AG04449 (cell line): ENCODE measurements around the gene METRN.
"Not testable (repeated sequence)": the region's sequence is repeated elsewhere in the genome, so short reads cannot be mapped to it uniquely, and the experiment has no call there.

Experiments
- CTCF ChIA-PET: fragments of 350-600 bp; formaldehyde crosslinking; extraction: SDS; loops from one replicate; lab custom pipeline; 2021; ENCODE audit warnings: antibody characterized with exemption; lab: Yijun Ruan, JAX
- POLR2A ChIA-PET: fragments of 400-600, 350-600 bp; formaldehyde crosslinking; extraction: SDS; loops from one replicate; lab custom pipeline; 2020; ENCODE audit warnings: antibody characterized with exemption, inconsistent platforms; lab: Yijun Ruan, JAX
- DNase-seq: peaks from one replicate; pipeline ENCODE4 v3.0.0-alpha.2; 2010; ENCODE audit warnings: low read depth, low spot score
- H3K4me3 ChIP-seq: 2 replicates; pipeline ENCODE4 v1.5.1; 2011; ENCODE audit warnings: low read depth, mild to moderate bottlenecking, control low read depth, low read length
- TF ChIP-seq, protein P1 (sequence below): IDR thresholded peaks from one replicate; pipeline ENCODE4 v1.5.1; 2011; ENCODE audit warnings: mild to moderate bottlenecking, moderate library complexity, low read length, control low read depth, inconsistent platforms; ENCODE audit not compliant: insufficient read depth; ENCODE audit errors: missing control alignments

The METRN gene

DNA sequence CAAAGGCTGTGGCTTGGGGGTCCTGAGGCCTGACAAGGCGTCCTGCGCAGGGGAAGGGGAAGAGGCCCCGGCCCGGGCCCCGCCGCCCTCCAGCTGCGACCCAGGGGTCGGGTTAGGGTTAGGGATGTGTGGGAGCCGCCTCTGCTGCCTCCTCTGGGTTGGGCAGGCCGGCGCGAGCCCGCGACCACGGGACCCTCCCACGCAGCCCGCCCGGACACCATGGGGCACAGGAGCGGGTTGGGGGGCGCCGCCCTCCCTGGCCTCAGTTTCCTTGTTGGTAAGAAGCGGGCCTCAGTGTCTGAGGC is 25.5 kb downstream of the METRN start:
- no peak for DNase-seq
- TF ChIP-seq, protein P1, sequence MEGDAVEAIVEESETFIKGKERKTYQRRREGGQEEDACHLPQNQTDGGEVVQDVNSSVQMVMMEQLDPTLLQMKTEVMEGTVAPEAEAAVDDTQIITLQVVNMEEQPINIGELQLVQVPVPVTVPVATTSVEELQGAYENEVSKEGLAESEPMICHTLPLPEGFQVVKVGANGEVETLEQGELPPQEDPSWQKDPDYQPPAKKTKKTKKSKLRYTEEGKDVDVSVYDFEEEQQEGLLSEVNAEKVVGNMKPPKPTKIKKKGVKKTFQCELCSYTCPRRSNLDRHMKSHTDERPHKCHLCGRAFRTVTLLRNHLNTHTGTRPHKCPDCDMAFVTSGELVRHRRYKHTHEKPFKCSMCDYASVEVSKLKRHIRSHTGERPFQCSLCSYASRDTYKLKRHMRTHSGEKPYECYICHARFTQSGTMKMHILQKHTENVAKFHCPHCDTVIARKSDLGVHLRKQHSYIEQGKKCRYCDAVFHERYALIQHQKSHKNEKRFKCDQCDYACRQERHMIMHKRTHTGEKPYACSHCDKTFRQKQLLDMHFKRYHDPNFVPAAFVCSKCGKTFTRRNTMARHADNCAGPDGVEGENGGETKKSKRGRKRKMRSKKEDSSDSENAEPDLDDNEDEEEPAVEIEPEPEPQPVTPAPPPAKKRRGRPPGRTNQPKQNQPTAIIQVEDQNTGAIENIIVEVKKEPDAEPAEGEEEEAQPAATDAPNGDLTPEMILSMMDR = no peak
- H3K4me3 ChIP-seq = peak overlapping the region; percentile 73
- CTCF ChIA-PET = interaction anchor here (0.9 to 5.9 kb wide), 16 partner anchors 9 to 64 kb away, joined by 3 to 48 read pairs (median 7); partner anchors contain the start of genes CCDC78, HAGHL and WDR24
- POLR2A ChIA-PET = interaction anchor here (0.7 kb wide), 1 partner anchor 9 kb away, joined by 3 read pairs; no protein-coding TSS in a partner anchor

DNA sequence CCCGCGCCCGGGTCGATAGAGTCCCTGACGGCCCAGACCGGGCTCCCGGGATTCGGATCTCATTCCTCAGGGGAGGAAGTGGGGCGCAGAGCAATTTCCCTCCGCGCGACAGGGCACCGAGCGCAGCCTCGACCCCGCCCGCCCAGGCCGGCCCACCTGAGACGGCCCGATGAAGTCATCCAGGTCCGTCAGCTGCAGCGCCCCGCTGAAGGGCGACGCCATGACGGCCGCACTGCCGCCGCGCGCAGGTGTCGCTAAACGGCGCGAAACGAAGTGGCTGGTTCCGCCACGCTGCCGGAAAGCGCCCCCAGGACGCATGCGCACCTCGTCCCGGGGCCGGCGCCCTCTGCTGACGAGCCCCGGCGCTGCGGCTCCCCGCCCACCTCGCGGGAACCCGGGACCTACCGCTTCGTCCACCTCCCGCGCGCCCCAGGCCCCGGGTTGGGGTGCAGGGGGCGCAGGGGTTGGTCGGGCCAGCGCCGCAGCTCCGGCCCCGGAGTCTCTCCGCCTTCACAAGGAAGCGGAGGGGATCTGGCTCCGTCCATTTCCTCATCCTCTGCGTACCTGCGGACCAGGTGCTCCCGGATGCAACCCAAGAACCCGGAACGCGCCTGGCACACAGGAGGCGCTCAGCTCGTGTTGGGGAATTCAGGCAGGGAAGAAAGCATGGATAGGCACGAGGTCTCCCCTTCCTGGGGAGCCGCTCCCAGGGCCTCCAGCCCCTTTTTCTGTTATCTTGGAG is 26.0 kb downstream of the METRN start, which contains the start of gene CIAO3:
Gene CIAO3 (minus strand): TSS at position 234 of the 742 bp plus-strand sequence. CDS start 12 bp downstream, at position 222.
- POLR2A ChIA-PET = interaction anchor here (0.7 kb wide), 1 partner anchor 8 kb away, joined by 3 read pairs; no protein-coding TSS in a partner anchor
- peak; percentile 26 for DNase-seq
- CTCF ChIA-PET = interaction anchor here (0.8 to 5.9 kb wide), 18 partner anchors 9 to 63 kb away, joined by 3 to 48 read pairs (median 6); partner anchors contain the start of genes CCDC78, HAGHL and WDR24
- H3K4me3 ChIP-seq = peak within 1 kb of the TSS; percentile 73
- TF ChIP-seq, protein P1 = peak; percentile 91

DNA sequence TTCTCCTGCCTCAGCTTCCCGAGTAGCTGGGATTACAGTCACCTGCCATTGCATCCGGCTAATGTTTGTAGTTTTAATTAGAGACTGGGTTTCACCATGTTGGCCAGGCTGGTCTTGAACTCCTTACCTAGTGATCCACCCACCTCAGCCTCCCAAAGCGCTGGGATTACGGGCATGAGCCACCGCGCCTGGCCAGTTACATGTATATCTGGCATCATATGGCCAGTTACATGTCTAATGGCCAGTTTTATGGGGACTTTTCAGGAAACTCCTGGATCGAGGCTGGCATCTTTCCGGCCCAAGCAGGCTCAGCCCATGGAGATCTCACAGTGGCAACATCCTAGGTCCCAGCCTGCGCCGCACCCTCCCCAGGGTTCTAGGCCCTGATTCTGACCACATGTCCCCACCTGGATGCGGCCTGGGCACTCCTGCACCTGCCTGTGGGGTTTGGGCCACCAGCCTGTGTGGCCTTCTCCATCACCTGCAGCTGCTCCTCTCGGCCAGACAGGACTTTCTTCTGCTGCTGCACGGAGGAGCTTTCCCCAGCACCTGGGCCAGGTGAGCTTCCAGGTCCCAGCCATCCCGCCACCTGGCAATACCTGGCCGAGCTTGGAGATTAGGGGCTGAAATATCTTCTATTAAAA is 27.2 kb downstream of the METRN start:
- POLR2A ChIA-PET = no interaction called here
- TF ChIP-seq, protein P1 = no peak
- H3K4me3 ChIP-seq = no peak overlapping the region
- CTCF ChIA-PET = interaction anchor here (0.9 to 5.9 kb wide), 11 partner anchors 8 to 320 kb away, joined by 3 to 48 read pairs (median 7); partner anchors contain the start of genes CCDC78 and HAGHL
- no peak for DNase-seq

GRCh38 chr16:742894-743293 is 28.0 kb downstream of the METRN start:
- DNase-seq, POLR2A ChIA-PET, H3K4me3 ChIP-seq: not testable (repeated sequence)
- CTCF ChIA-PET = interaction anchor here (1.2 to 5.9 kb wide), 7 partner anchors 9 to 319 kb away, joined by 3 to 48 read pairs (median 5); no protein-coding TSS in a partner anchor

DNA sequence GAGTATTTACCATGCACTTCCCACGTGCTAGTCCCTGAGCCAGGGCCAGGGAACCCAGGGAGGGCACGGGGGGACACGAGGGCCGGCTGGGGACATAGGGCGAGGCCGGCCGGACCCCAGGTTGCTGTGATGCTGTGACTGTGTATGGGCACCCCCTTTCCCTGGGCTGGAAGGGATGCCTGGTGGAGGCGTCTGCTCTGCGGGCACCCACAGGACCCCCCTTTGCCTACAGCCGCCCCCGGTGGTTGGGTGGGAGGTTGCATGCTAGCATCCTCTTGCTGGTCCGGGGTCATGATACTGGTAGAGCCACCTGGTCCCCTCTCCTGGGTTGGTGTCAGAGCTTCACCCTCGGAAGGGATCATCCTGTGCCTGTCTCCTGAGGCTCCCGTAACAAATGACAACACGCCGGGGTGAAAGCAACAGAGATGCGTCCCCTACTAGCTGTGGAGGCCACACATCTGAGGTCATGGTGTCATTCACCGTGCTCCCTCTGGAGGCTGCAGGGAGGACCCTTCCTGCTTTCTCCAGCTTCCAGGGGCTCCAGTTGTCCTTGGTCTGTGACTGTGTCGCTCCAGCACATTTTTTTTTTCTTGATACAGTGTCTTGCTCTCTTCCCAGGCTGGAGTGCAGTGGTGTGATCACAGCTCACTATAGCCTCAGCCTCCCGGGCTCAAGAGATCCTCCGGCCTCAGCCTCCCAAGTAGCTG is 29.0 kb downstream of the METRN start:
- TF ChIP-seq, protein P1 = no peak
- CTCF ChIA-PET = interaction anchor here (0.6 to 5.9 kb wide), 6 partner anchors 8 to 42 kb away, joined by 3 to 48 read pairs (median 6); no protein-coding TSS in a partner anchor
- no peak overlapping the region for H3K4me3 ChIP-seq
- DNase-seq = no peak
- POLR2A ChIA-PET = no interaction called here

- ChIA-PET CTCF (interaction anchor here (0.7 to 5.9 kb wide), 2 partner anchors 10 to 33 kb away, joined by 3 to 24 read pairs; no protein-coding TSS in a partner anchor), POLR2A (no interaction called here)
- no peak overlapping the region for H3K4me3 ChIP-seq
- TF ChIP-seq, protein P1 = peak; percentile 27
- DNase-seq = no peak
Measured at GRCh38 chr16:745739-746138, 30.8 kb downstream of the METRN start.
